T-helper 17 cell (primary cell): Measurements from ENCODE around the gene IL6R. TPM values are rescaled to one million over a fixed set of nuclear protein-coding genes. Genes with fewer than 3 reads are reported as not detected.

Experiments
- ATAC-seq: fragments of 150-1000 bp; cut with Tn5 transposase; 2 replicates; pipeline ENCODE4 v1.10.0; 2021; ENCODE audit warnings: mild to moderate bottlenecking, moderate library complexity
- DNase-seq, 3 donors: peaks; one replicate each; pipeline versions ENCODE4 v3.0.0 to v3.0.0-alpha.2; 2020 to 2021
- H3K9me3 ChIP-seq: one replicate; pipeline ENCODE4 v1.7.0; 2013; ENCODE audit warnings: low read length, mild to moderate bottlenecking; ENCODE audit not compliant: control insufficient read depth, poor library complexity, severe bottlenecking
- H3K27ac Mint-ChIP-seq: one replicate; pipeline ENCODE4 v1.8.0; 2022; ENCODE audit warnings: mild to moderate bottlenecking, moderate library complexity, mixed read lengths
- H3K27me3 Mint-ChIP-seq: one replicate; pipeline ENCODE4 v1.8.0; 2022; ENCODE audit warnings: mixed read lengths
- H3K36me3 Mint-ChIP-seq: one replicate; pipeline ENCODE4 v1.8.0; 2022; ENCODE audit warnings: low read depth, mixed read lengths
- H3K4me1 Mint-ChIP-seq: one replicate; pipeline ENCODE4 v1.8.0; 2022; ENCODE audit warnings: mild to moderate bottlenecking, mixed read lengths
- H3K4me3 Mint-ChIP-seq: one replicate; pipeline ENCODE4 v1.8.0; 2022; ENCODE audit warnings: mild to moderate bottlenecking, moderate library complexity, mixed read lengths
- total RNA-seq, 4 donors: library from RNA in 2 of 4; stranded (reverse) in 2 of 4; gene quantifications; one replicate each; pipeline ENCODE4 v1.2.3 and lab custom pipeline; 2022 to 2026

IL6R gene
- total RNA-seq, 2 donors from 2014 or later: 72.8 to 79.0 TPM

- no peaks in the 10 kb centered on the region for H3K9me3 ChIP-seq
- no peak for DNase-seq
- Mint-ChIP-seq H3K27me3 (no peaks in the 10 kb centered on the region), H3K4me1 (peaks cover 22% of the 10 kb centered on the region), H3K36me3 (no peaks in the 10 kb centered on the region), H3K27ac (no peak overlapping the region), H3K4me3 (no peak overlapping the region)
- no peak for ATAC-seq
Observed at GRCh38 chr1:154492115-154492514, 87.0 kb downstream of the IL6R start.

- peak overlapping the region; percentile 9 for H3K4me3 Mint-ChIP-seq
- no peaks in the 10 kb centered on the region for H3K9me3 ChIP-seq
- DNase-seq (no peak), ATAC-seq (peak; percentile 65)
- no peaks in the 10 kb centered on the region for H3K36me3 Mint-ChIP-seq
- peaks cover 23% of the 10 kb centered on the region for H3K4me1 Mint-ChIP-seq
- H3K27me3 Mint-ChIP-seq: no peaks in the 10 kb centered on the region
- no peak overlapping the region for H3K27ac Mint-ChIP-seq
Observed at GRCh38 chr1:154493276-154493675, 88.1 kb downstream of the IL6R start.

- no peaks in the 10 kb centered on the region for H3K9me3 ChIP-seq
- no peak overlapping the region for H3K27ac Mint-ChIP-seq
- ATAC-seq: no peak
- no peak for DNase-seq
- H3K36me3 Mint-ChIP-seq: peaks cover 5% of the 10 kb centered on the region
- H3K27me3 Mint-ChIP-seq: peaks cover 17% of the 10 kb centered on the region
- peaks cover 22% of the 10 kb centered on the region for H3K4me1 Mint-ChIP-seq
- no peak overlapping the region for H3K4me3 Mint-ChIP-seq
Observed at GRCh38 chr1:154495496-154496273, 90.5 kb downstream of the IL6R start.

- peaks cover 7% of the 10 kb centered on the region for H3K36me3 Mint-ChIP-seq
- ATAC-seq: no peak
- H3K9me3 ChIP-seq: no peaks in the 10 kb centered on the region
- DNase-seq: no peak
- H3K27me3 Mint-ChIP-seq: peaks cover 24% of the 10 kb centered on the region
- H3K27ac Mint-ChIP-seq: peak overlapping the region; percentile 53
- no peak overlapping the region for H3K4me3 Mint-ChIP-seq
- peaks cover 24% of the 10 kb centered on the region for H3K4me1 Mint-ChIP-seq
Observed at GRCh38 chr1:154496383-154496782, 91.2 kb downstream of the IL6R start.

GRCh38 chr1:154497026-154497806, 92.1 kb downstream of the IL6R start:
- peaks cover 8% of the 10 kb centered on the region for H3K36me3 Mint-ChIP-seq
- DNase-seq (no peak), ATAC-seq (peak; percentile 60)
- peak overlapping the region; percentile 43 for H3K4me3 Mint-ChIP-seq
- H3K27ac Mint-ChIP-seq: peak overlapping the region; percentile 53
- H3K4me1 Mint-ChIP-seq: peaks cover 20% of the 10 kb centered on the region
- H3K27me3 Mint-ChIP-seq: peaks cover 25% of the 10 kb centered on the region
- H3K9me3 ChIP-seq: no peaks in the 10 kb centered on the region

- no peak for ATAC-seq
- no peak overlapping the region for H3K27ac Mint-ChIP-seq
Observed at GRCh38 chr1:154499446-154499845, 94.3 kb downstream of the IL6R start.

GRCh38 chr1:154500533-154500932, 95.4 kb downstream of the IL6R start:
- Mint-ChIP-seq H3K4me1 (peaks cover 10% of the 10 kb centered on the region), H3K27me3 (peaks cover 44% of the 10 kb centered on the region), H3K27ac (no peak overlapping the region), H3K4me3 (no peak overlapping the region), H3K36me3 (peaks cover 12% of the 10 kb centered on the region)
- DNase-seq (no peak), ATAC-seq (no peak)
- H3K9me3 ChIP-seq: no peaks in the 10 kb centered on the region

More at GRCh38 chr1:154499446-154499845, 94.3 kb downstream of the IL6R start:
- peaks cover 35% of the 10 kb centered on the region for H3K27me3 Mint-ChIP-seq
- H3K9me3 ChIP-seq: no peaks in the 10 kb centered on the region
- DNase-seq: no peak
- H3K4me3 Mint-ChIP-seq: no peak overlapping the region
- H3K36me3 Mint-ChIP-seq: peaks cover 10% of the 10 kb centered on the region
- peaks cover 10% of the 10 kb centered on the region for H3K4me1 Mint-ChIP-seq

GRCh38 chr1:154501423-154502065, 96.4 kb downstream of the IL6R start:
- ATAC-seq (no peak), DNase-seq (no peak)
- H3K36me3 Mint-ChIP-seq: peaks cover 12% of the 10 kb centered on the region
- peaks cover 10% of the 10 kb centered on the region for H3K4me1 Mint-ChIP-seq
- H3K4me3 Mint-ChIP-seq: peak overlapping the region; percentile 46
- peak overlapping the region; percentile 47 for H3K27ac Mint-ChIP-seq
- peaks cover 44% of the 10 kb centered on the region for H3K27me3 Mint-ChIP-seq
- no peaks in the 10 kb centered on the region for H3K9me3 ChIP-seq

- peaks cover 50% of the 10 kb centered on the region for H3K27me3 Mint-ChIP-seq
- peak within 1 kb of the TSS; percentile 47 for H3K27ac Mint-ChIP-seq
- ATAC-seq (peak; percentile 58), DNase-seq (peak in 1 of 3 donors; percentile 18)
- H3K9me3 ChIP-seq: no peaks in the 10 kb centered on the region
- peak within 1 kb of the TSS; percentile 79 for H3K4me3 Mint-ChIP-seq
- peaks cover 12% of the 10 kb centered on the region for H3K36me3 Mint-ChIP-seq
- H3K4me1 Mint-ChIP-seq: peaks cover 6% of the 10 kb centered on the region
Observed at GRCh38 chr1:154502066-154502743, 97.1 kb downstream of the IL6R start, which contains the start of the genes SHE and TDRD10. TSS of gene SHE (minus strand) at chr1:154502412. CDS start at chr1:154502026, 386 bp downstream. TSS of gene TDRD10 (plus strand) at chr1:154502219. CDS start at chr1:154506904, 4,685 bp downstream.

- H3K4me1 Mint-ChIP-seq: peaks cover 5% of the 10 kb centered on the region
- peak overlapping the region; percentile 79 for H3K4me3 Mint-ChIP-seq
- H3K36me3 Mint-ChIP-seq: peaks cover 12% of the 10 kb centered on the region
- DNase-seq (no peak), ATAC-seq (no peak)
- no peaks in the 10 kb centered on the region for H3K9me3 ChIP-seq
- H3K27me3 Mint-ChIP-seq: peaks cover 55% of the 10 kb centered on the region
- no peak overlapping the region for H3K27ac Mint-ChIP-seq
Observed at GRCh38 chr1:154502744-154503115, 97.6 kb downstream of the IL6R start.

GRCh38 chr1:154503898-154504297, 98.8 kb downstream of the IL6R start:
- no peaks in the 10 kb centered on the region for H3K9me3 ChIP-seq
- Mint-ChIP-seq H3K4me3 (peak overlapping the region; percentile 39), H3K36me3 (peaks cover 12% of the 10 kb centered on the region), H3K27ac (no peak overlapping the region), H3K27me3 (peaks cover 64% of the 10 kb centered on the region), H3K4me1 (peaks cover 5% of the 10 kb centered on the region)
- DNase-seq: no peak
- ATAC-seq: no peak

- peaks cover 64% of the 10 kb centered on the region for H3K27me3 Mint-ChIP-seq
- peaks cover 8% of the 10 kb centered on the region for H3K36me3 Mint-ChIP-seq
- H3K4me3 Mint-ChIP-seq: no peak overlapping the region
- DNase-seq (no peak), ATAC-seq (no peak)
- H3K27ac Mint-ChIP-seq: no peak overlapping the region
- H3K9me3 ChIP-seq: no peaks in the 10 kb centered on the region
- peaks cover 7% of the 10 kb centered on the region for H3K4me1 Mint-ChIP-seq
Observed at GRCh38 chr1:154512760-154513159, 107.6 kb downstream of the IL6R start.
